GM12875 (cell line): ENCODE results near the gene ATP11A.

Source experiments
- H3K4me3 ChIP-seq: one replicate; pipeline ENCODE4 v1.5.1; 2011; ENCODE audit warnings: low read depth, low read length, control low read depth
- TF ChIP-seq, protein P1 (sequence below): IDR thresholded peaks from 2 replicates; pipeline ENCODE4 v1.5.1; 2011; ENCODE audit warnings: low read depth, mild to moderate bottlenecking, control low read depth, inconsistent platforms, low read length, moderate library complexity, borderline replicate concordance; ENCODE audit not compliant: insufficient read depth

ATP11A gene

DNA sequence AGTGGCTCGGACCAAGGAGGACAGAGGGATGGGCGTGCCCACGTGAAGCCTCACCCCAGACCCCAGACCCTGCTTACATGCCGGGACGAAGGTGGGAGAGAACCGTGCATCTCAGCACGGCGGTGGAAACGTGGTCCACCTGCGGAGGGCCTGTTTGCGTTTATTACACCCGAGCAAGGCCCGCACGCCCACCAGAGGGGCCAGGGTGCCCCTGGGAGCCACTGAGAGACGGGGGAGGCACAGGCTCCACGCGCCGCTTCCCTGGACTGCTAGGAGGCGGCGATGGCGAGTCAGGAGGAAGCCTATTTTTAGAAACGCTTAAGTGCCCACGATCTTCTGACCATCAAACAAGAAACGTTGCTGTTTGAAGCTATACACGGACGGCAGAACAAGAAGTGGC, 80.7 kb downstream of the ATP11A start:
- TF ChIP-seq, protein P1, sequence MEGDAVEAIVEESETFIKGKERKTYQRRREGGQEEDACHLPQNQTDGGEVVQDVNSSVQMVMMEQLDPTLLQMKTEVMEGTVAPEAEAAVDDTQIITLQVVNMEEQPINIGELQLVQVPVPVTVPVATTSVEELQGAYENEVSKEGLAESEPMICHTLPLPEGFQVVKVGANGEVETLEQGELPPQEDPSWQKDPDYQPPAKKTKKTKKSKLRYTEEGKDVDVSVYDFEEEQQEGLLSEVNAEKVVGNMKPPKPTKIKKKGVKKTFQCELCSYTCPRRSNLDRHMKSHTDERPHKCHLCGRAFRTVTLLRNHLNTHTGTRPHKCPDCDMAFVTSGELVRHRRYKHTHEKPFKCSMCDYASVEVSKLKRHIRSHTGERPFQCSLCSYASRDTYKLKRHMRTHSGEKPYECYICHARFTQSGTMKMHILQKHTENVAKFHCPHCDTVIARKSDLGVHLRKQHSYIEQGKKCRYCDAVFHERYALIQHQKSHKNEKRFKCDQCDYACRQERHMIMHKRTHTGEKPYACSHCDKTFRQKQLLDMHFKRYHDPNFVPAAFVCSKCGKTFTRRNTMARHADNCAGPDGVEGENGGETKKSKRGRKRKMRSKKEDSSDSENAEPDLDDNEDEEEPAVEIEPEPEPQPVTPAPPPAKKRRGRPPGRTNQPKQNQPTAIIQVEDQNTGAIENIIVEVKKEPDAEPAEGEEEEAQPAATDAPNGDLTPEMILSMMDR, result no peak

DNA sequence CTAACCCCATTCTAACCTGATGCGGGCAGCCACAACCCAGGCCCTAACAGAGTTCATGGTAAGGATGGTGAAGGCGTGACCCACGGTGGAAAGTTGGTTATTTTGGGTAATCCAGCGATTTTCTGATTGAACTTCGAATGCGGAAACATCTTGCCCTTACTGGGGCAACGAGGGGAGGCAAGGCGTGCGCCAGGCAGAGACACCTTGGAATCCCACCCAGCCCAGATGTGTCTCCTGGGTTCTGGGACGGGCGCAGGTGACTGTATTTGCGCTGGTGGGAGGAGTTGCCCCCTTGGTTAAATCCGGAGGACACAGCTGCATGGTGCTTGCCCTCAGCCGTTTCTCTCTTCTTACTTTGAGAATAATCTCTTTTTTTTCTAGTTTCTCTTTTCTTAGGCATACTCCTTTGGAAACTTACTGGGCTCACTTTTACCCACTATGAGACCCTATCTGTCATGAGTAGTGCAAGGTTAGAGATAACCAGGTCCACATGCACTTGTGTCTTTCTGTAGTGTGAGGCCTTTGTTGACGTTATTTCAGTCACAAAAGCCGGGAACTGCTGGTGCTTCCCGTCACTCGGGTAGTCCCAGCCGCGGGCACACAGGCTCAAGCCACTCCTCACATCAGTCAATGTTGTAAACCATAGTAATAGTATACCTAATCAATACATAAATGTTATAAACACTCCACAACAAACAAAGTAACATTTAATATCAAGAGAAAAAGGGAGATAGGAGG, 81.5 kb downstream of the ATP11A start:
- H3K4me3 ChIP-seq, result no peak overlapping the region
- TF ChIP-seq, protein P1, result no peak

More for the DNA sequence above, 80.7 kb downstream of the ATP11A start:
- no peak overlapping the region for H3K4me3 ChIP-seq

DNA sequence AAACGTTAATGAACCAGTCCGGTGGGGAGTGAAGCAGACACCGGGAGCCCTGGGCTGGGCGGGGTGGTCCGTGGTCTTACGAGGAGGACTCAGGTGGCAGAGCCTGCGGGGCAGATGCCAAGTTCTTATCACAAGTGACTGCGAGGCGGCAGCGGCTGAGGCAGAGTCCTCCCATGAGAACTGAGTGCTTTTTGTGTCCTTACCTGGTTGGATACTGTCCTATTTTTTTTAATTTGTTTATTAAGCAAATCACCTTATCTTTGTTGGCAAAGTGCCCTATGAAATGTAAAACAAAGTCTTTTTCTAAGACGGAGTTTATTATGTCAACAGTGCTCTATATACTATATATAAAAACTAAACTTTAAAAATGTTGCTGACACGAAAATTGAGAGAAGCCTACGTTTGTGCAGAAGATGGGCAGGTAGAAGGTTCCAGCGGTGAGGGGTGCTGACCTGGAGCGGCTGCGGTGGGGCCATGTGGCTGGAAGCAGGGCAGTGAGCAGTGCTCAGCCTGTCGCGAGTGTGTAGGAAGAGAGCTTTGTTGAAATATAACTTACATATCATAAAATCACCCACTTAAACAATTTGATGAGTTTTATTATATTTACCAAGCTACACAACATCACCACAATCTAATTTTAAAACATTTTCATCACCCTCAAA, 82.2 kb downstream of the ATP11A start:
- H3K4me3 ChIP-seq, result no peak overlapping the region
- TF ChIP-seq, protein P1, result no peak

DNA sequence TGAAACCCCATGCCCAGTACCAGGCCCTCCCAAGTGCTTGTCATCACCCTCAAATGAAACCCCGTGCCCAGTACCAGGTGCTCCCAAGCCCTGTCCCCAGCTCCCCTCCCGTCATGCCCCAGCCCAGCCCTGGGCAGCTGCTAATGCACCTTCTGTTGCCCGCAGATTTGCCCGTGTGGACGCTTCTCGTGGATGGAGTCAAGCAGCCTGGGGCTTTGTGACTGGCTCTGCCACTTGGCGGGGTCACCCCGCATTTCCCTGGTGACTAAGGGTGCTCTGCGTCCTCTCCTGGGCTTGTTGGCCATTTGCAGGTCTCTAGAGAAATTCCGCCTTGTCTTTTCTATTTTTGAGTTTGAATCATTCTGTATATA, 82.7 kb downstream of the ATP11A start:
- TF ChIP-seq, protein P1, result no peak
- no peak overlapping the region for H3K4me3 ChIP-seq

DNA sequence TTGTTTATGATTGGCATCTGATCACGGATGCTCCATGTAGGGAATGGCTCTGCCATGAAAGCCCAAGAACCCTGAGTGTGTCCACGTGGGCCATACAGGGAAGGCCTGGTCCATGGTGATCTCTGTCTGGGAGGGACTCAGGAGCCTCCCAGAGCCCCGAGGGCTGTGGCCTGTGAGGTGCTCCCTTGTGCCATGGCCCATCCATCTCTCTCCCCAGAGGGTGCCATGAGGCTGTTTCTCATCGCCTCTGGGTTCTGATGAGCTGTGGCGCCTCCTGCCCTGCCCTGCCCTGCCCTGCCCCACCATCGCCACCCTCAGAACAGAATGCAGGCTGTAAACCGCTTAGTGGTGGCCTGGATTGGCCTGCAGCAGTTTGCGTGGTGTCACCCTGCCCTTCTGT, 83.1 kb downstream of the ATP11A start:
- H3K4me3 ChIP-seq, result no peak overlapping the region
- TF ChIP-seq, protein P1, result no peak

DNA sequence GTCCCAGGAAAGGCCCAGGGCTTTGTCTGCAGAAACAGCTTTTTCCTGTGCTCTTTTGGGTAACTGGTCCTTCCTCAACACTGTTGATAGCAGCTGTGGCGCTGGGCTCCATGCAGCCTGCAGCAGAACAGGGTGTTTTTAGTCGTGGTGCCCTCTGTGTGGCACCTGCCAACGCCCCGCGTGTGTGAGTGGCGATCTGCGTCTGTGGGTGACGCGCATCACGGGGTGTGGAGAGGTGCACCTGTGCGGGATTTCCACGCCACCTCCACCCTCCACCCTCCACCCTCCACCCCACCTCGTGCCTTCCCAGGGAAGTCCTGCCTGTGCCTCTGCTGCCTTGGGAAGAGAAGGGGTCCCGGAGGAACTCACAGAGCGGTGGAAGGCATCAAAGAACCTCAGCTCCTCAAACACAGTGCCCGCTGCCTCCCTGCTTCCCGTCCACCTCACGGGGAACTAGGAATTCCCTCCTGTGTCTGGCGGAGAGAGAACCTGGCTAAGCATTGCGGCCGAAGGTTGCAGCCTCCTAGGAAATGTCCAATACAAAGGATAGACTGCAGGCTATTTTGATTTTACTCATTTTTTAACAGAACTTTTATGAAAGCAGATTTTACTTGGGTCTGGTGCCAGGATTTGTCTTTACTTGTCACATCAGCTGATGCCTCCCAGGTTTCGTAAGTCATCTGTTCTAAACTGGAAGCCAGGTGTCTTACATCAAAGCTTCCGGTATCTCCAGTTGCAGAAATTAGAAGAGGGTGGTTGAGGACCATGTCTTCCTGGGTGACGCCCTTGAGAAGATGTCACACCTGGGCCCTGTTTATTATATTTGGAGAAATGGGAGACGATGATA, 84.0 kb downstream of the ATP11A start:
- no peak overlapping the region for H3K4me3 ChIP-seq
- TF ChIP-seq, protein P1, result no peak
